Embryonic facial prominence (tissue), 1 donor: Measurements from ENCODE around the gene LRP3.

ENCODE experiments used
- DNase-seq: peaks from one replicate; pipeline ENCODE4 v3.0.0-alpha.2; 2016; ENCODE audit errors: extremely low spot score

The LRP3 gene

GRCh38 chr19:33238481-33239149 is 44.5 kb downstream of the LRP3 start:
- no peak for DNase-seq

GRCh38 chr19:33239223-33239975 is 45.3 kb downstream of the LRP3 start:
- no peak for DNase-seq

- no peak for DNase-seq
Measured at GRCh38 chr19:33240181-33240771, 46.1 kb downstream of the LRP3 start.

- DNase-seq, result no peak
Measured at GRCh38 chr19:33241091-33241529, 47.0 kb downstream of the LRP3 start.

- DNase-seq, result no peak
Measured at GRCh38 chr19:33241530-33242101, 47.5 kb downstream of the LRP3 start.

GRCh38 chr19:33242131-33242530 is 48.0 kb downstream of the LRP3 start:
- no peak for DNase-seq

GRCh38 chr19:33242911-33243310 is 48.8 kb downstream of the LRP3 start:
- DNase-seq, result no peak

- no peak for DNase-seq
Measured at GRCh38 chr19:33245948-33246708, 52.0 kb downstream of the LRP3 start.

- no peak for DNase-seq
Measured at GRCh38 chr19:33246709-33247440, 52.7 kb downstream of the LRP3 start.

GRCh38 chr19:33247441-33247819 is 53.3 kb downstream of the LRP3 start:
- DNase-seq, result no peak

GRCh38 chr19:33248104-33248503 is 54.0 kb downstream of the LRP3 start:
- DNase-seq, result no peak

GRCh38 chr19:33248553-33248953 is 54.4 kb downstream of the LRP3 start:
- no peak for DNase-seq

GRCh38 chr19:33248954-33249613 is 55.0 kb downstream of the LRP3 start:
- DNase-seq, result no peak

GRCh38 chr19:33249740-33250366 is 55.7 kb downstream of the LRP3 start:
- no peak for DNase-seq

- DNase-seq, result no peak
Measured at GRCh38 chr19:33250500-33250899, 56.4 kb downstream of the LRP3 start.

- DNase-seq, result no peak
Measured at GRCh38 chr19:33251076-33251475, 56.9 kb downstream of the LRP3 start.

GRCh38 chr19:33251526-33252090 is 57.5 kb downstream of the LRP3 start:
- DNase-seq, result no peak

GRCh38 chr19:33252418-33252962 is 58.4 kb downstream of the LRP3 start:
- DNase-seq, result no peak

- DNase-seq, result no peak
Measured at GRCh38 chr19:33252971-33253370, 58.8 kb downstream of the LRP3 start.
